Smooth muscle cell (in vitro differentiated cells): ENCODE results near the gene MTMR2. TPM values are rescaled to one million over a fixed set of nuclear protein-coding genes. Genes with fewer than 3 reads are reported as not detected.
A peak's percentile ranks its signal among the peaks of the same experiment; 100 is the strongest.

Experiments
- DNase-seq: peaks from one replicate; lab custom pipeline; 2025; ENCODE audit not compliant: unreplicated experiment; lab: John Stamatoyannopoulos, UW
- H2AFZ ChIP-seq: fragments of 200-600 bp; sonication (generic); 2 replicates; pipeline ENCODE4 v1.6.0; 2016; ENCODE audit warnings: antibody characterized with exemption, low read depth, mild to moderate bottlenecking
- H3F3A ChIP-seq: fragments of 200-600 bp; sonication (generic); 2 replicates; pipeline ENCODE4 v1.6.0; 2017; ENCODE audit warnings: antibody characterized with exemption, low read depth
- H3K27ac ChIP-seq: fragments of 200-600 bp; sonication (generic); 2 replicates; pipeline ENCODE4 v1.5.1; 2016; ENCODE audit warnings: low read depth, mild to moderate bottlenecking
- H3K27me3 ChIP-seq: fragments of 200-600 bp; sonication (generic); 2 replicates; pipeline ENCODE4 v1.6.1; 2016; ENCODE audit warnings: low read depth, mild to moderate bottlenecking
- H3K36me3 ChIP-seq: fragments of 200-600 bp; sonication (generic); 2 replicates; pipeline ENCODE4 v1.5.1; 2016; ENCODE audit warnings: low read depth
- H3K4me1 ChIP-seq: fragments of 200-600 bp; sonication (generic); 2 replicates; pipeline ENCODE4 v1.5.1; 2016; ENCODE audit warnings: low read depth
- H3K4me2 ChIP-seq: fragments of 200-600 bp; sonication (generic); 2 replicates; pipeline ENCODE4 v1.6.0; 2016; ENCODE audit warnings: mild to moderate bottlenecking
- H3K4me3 ChIP-seq: fragments of 200-600 bp; sonication (generic); 2 replicates; pipeline ENCODE4 v1.5.1; 2016; ENCODE audit warnings: mild to moderate bottlenecking
- H3K79me2 ChIP-seq: fragments of 200-600 bp; sonication (generic); 2 replicates; pipeline ENCODE4 v1.6.0; 2016; ENCODE audit warnings: low read depth, mild to moderate bottlenecking
- H3K9ac ChIP-seq: fragments of 200-600 bp; sonication (generic); 2 replicates; pipeline ENCODE4 v1.6.0; 2016; ENCODE audit warnings: low read depth
- H3K9me3 ChIP-seq: fragments of 200-600 bp; sonication (generic); replicated peaks from 2 replicates; pipeline ENCODE4 v1.5.1; 2016; ENCODE audit warnings: low read depth
- H4K20me1 ChIP-seq: fragments of 200-600 bp; sonication (generic); 2 replicates; pipeline ENCODE4 v1.6.0; 2016; ENCODE audit warnings: low read depth
- WGBS: methylation state at CpG from one replicate; pipeline ENCODE4 v1.1.7; 2016; ENCODE audit warnings: low lambda C conversion rate; 5-methylcytosine and 5-hydroxymethylcytosine counted together
- polyA plus RNA-seq: library from polyadenylated mRNA; unstranded; fragments of >200 nt; fragmentation: Nextera tagmentation; extraction: Ambion mirVana; gene quantifications from 2 replicates; pipeline ENCODE4 v1.2.1, GENCODE V29; 2016
- total RNA-seq: library from RNA; depleted of rRNA; stranded (reverse); fragments of >200 nt; gene quantifications from 2 replicates; pipeline ENCODE4 v1.2.3, GENCODE V29; 2014
- TF ChIP-seq, protein P1 (sequence below): fragments of 200-600 bp; sonication (generic); IDR thresholded peaks from 2 replicates; pipeline ENCODE4 v1.5.1; 2017; ENCODE audit warnings: borderline replicate concordance, mild to moderate bottlenecking, antibody characterized with exemption; ENCODE audit not compliant: insufficient read depth, poor library complexity, severe bottlenecking

The MTMR2 gene
- total RNA-seq (35.9 and 40.0 TPM in 2 replicates), polyA plus RNA-seq (27.2 and 36.7 TPM in 2 replicates)

DNA sequence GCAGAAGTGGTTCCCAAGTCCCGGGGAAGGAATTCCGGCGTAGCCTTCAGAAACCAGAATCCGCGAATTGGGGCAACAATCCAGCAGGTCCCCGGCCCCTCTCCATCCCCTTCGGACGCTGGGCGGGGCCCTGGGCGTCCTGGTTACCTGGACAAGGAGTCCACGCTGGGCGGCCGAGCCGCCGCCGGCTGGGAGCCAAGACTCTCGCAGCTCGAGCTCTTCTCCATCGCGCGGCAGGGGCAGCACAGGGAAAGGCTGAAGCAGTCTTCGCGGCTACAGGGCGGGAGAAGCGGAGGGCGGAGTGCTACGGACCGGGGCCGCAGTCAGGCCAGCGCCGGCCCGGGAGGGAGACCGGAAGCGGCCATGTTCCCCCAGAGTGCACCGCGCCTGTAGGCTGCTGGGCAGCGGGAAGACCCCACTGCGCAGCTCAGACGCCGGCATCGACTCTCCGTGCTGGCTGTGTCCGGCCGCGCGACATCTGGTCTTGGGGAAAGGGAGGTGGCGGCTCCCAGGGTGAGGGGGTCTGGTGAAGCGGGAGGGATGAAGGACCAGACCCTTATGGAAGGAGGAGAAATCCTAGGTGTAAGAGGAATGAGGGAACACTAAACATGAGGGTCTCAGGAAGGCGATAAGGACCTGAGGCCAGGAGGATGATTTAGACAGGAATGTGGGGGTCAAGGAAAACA is at the start of gene MTMR2:
TSS of gene MTMR2 (minus strand) at position 380 of the 686 bp plus-strand sequence. CDS start at position 227, 153 bp downstream.
- Histone ChIP-seq H2AFZ (peak within 1 kb of the TSS; percentile 98), H3K79me2 (peaks cover 45% of the 10 kb centered on the region), H3K4me1 (peaks cover 27% of the 10 kb centered on the region), H3K4me2 (peak within 1 kb of the TSS; percentile 91), H3K36me3 (no peaks in the 10 kb centered on the region), H3K27ac (peak within 1 kb of the TSS; percentile 86), H3F3A (no peaks in the 10 kb centered on the region), H4K20me1 (peaks cover 12% of the 10 kb centered on the region), H3K9ac (peak within 1 kb of the TSS; percentile 92), H3K27me3 (no peaks in the 10 kb centered on the region), H3K9me3 (no peaks in the 10 kb centered on the region), H3K4me3 (peak within 1 kb of the TSS; percentile 93)
- TF ChIP-seq, protein P1, sequence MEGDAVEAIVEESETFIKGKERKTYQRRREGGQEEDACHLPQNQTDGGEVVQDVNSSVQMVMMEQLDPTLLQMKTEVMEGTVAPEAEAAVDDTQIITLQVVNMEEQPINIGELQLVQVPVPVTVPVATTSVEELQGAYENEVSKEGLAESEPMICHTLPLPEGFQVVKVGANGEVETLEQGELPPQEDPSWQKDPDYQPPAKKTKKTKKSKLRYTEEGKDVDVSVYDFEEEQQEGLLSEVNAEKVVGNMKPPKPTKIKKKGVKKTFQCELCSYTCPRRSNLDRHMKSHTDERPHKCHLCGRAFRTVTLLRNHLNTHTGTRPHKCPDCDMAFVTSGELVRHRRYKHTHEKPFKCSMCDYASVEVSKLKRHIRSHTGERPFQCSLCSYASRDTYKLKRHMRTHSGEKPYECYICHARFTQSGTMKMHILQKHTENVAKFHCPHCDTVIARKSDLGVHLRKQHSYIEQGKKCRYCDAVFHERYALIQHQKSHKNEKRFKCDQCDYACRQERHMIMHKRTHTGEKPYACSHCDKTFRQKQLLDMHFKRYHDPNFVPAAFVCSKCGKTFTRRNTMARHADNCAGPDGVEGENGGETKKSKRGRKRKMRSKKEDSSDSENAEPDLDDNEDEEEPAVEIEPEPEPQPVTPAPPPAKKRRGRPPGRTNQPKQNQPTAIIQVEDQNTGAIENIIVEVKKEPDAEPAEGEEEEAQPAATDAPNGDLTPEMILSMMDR = no peak
- under 1% methylated on average over 49 of the region's 49 CpGs for WGBS
- DNase-seq = peak; percentile 32

DNA sequence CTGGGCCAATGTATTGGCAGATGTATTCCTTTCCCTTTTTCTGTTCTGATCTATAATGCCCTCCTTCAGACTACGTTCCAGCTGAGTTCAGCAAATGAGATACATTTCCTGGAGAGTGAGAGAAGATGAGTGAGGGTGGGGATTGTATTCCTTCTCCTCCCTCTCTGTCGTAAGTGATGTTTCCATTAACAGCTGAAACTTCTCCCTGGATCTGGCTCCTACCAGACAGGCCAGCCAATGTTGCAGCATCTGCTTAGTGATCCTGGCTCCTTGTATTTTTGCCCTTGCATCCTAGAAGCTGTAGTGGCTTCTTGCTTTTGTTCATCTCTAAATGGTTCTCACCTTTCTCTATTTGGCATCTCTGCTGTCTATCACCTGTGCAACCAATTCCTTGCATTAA is 48.2 kb upstream of the MTMR2 start:
- no peaks in the 10 kb centered on the region for H3K4me1 ChIP-seq
- 60% methylated on average over 2 of the region's 2 CpGs for WGBS
- no peaks in the 10 kb centered on the region for H4K20me1 ChIP-seq

DNA sequence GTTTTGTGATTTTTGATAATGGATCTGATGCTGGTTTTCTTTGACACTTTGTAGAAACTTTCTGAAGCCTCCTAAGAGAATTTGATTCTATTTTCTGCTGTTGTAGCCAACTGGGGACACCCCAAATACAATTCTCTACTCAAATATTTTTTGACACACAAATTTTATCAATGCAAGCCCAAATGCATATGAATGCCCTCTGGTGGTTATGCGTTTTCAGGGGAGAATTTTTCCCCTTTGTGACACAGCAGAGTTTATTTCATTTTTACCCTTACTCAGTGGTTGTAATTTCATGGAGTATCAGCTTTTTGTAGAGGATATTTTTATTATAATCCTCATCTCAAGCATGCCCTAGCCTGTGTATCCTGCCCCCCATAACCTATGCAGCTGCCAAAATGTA is 44.7 kb upstream of the MTMR2 start:
- Histone ChIP-seq H3K36me3 (no peaks in the 10 kb centered on the region), H3K79me2 (no peaks in the 10 kb centered on the region), H3K4me1 (no peaks in the 10 kb centered on the region), H3K27ac (no peak overlapping the region), H3F3A (no peaks in the 10 kb centered on the region), H2AFZ (no peak overlapping the region), H3K9ac (no peak overlapping the region), H3K4me2 (no peak overlapping the region), H3K4me3 (no peak overlapping the region), H3K9me3 (no peaks in the 10 kb centered on the region), H4K20me1 (no peaks in the 10 kb centered on the region), H3K27me3 (no peaks in the 10 kb centered on the region)
- WGBS = 88% methylated on average over 1 of the region's 1 CpG
- TF ChIP-seq, protein P1 = no peak
- no peak for DNase-seq

More for the DNA sequence above, 48.2 kb upstream of the MTMR2 start:
- Histone ChIP-seq H3K9me3 (no peaks in the 10 kb centered on the region), H3K27me3 (no peaks in the 10 kb centered on the region), H3K27ac (no peak overlapping the region), H3K79me2 (no peaks in the 10 kb centered on the region), H2AFZ (no peak overlapping the region), H3K4me3 (no peak overlapping the region), H3K4me2 (no peak overlapping the region), H3K36me3 (no peaks in the 10 kb centered on the region), H3F3A (no peaks in the 10 kb centered on the region), H3K9ac (no peak overlapping the region)
- TF ChIP-seq, protein P1 = no peak
- no peak for DNase-seq

DNA sequence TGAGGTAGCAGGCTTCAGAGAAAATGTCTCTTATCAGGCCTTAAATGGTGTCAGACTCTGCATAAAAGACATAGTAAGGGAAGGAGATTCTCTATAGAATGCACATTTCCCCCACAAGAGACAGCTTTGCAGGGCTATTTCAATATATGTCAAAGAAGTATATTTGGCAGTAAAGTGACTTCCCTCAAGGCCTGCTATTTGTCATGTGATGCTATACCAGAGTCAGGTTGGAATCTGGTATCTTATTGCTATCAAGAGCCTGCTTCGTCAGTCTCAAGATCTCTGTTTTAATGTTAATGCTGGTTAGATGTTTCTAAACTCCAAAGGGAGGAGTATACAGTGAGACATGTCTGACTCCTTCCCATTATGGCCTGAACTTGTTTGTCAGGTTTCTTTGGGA is 40.4 kb upstream of the MTMR2 start:
- Histone ChIP-seq H3K4me1 (no peaks in the 10 kb centered on the region), H3K27ac (no peak overlapping the region), H3K4me3 (no peak overlapping the region), H3F3A (no peaks in the 10 kb centered on the region), H3K4me2 (no peak overlapping the region), H3K36me3 (no peaks in the 10 kb centered on the region), H3K9me3 (no peaks in the 10 kb centered on the region), H3K9ac (no peak overlapping the region), H2AFZ (no peak overlapping the region), H4K20me1 (no peaks in the 10 kb centered on the region), H3K27me3 (no peaks in the 10 kb centered on the region), H3K79me2 (no peaks in the 10 kb centered on the region)
- WGBS = 70% methylated on average over 1 of the region's 1 CpG
- TF ChIP-seq, protein P1 = no peak
- DNase-seq = no peak
